Measurements from ENCODE around the gene SRF.
A peak's percentile ranks its signal among the peaks of the same experiment; 100 is the strongest.
"Not testable (repeated sequence)": the region's sequence is repeated elsewhere in the genome, so short reads cannot be mapped to it uniquely, and the experiment has no call there.

SRF gene

GRCh38 chr6:43170931-43171706 is at the start of gene SRF:
Gene SRF (plus strand): TSS chr6:43171269. CDS start chr6:43171657, 388 bp downstream.
- peak; percentile 99 for DNase-seq (ENCODE audit: low spot score)

- no peak for DNase-seq (ENCODE audit: low spot score)
Observed at GRCh38 chr6:43122146-43122545, 48.9 kb upstream of the SRF start.

- DNase-seq (ENCODE audit: low spot score): no peak
Observed at GRCh38 chr6:43123461-43124314, 47.4 kb upstream of the SRF start.

- no peak for DNase-seq (ENCODE audit: low spot score)
Observed at GRCh38 chr6:43124481-43124880, 46.6 kb upstream of the SRF start.

GRCh38 chr6:43125119-43125518 is 46.0 kb upstream of the SRF start:
- no peak for DNase-seq (ENCODE audit: low spot score)

- no peak for DNase-seq (ENCODE audit: low spot score)
Observed at GRCh38 chr6:43125555-43125954, 45.5 kb upstream of the SRF start.

GRCh38 chr6:43127180-43127579 is 43.9 kb upstream of the SRF start:
- DNase-seq (ENCODE audit: low spot score): no peak

GRCh38 chr6:43127877-43128276 is 43.2 kb upstream of the SRF start:
- DNase-seq (ENCODE audit: low spot score): no peak

GRCh38 chr6:43128926-43129325 is 42.1 kb upstream of the SRF start:
- no peak for DNase-seq (ENCODE audit: low spot score)

- DNase-seq (ENCODE audit: low spot score): no peak
Observed at GRCh38 chr6:43129434-43130194, 41.5 kb upstream of the SRF start.

- no peak for DNase-seq (ENCODE audit: low spot score)
Observed at GRCh38 chr6:43130429-43130828, 40.6 kb upstream of the SRF start.

GRCh38 chr6:43131379-43131778 is 39.7 kb upstream of the SRF start:
- not testable (repeated sequence) for DNase-seq (ENCODE audit: low spot score)

- DNase-seq (ENCODE audit: low spot score): no peak
Observed at GRCh38 chr6:43138267-43138666, 32.8 kb upstream of the SRF start.

- not testable (repeated sequence) for DNase-seq (ENCODE audit: low spot score)
Observed at GRCh38 chr6:43139973-43140372, 31.1 kb upstream of the SRF start.

GRCh38 chr6:43141644-43142043 is 29.4 kb upstream of the SRF start:
- DNase-seq (ENCODE audit: low spot score): no peak

- no peak for DNase-seq (ENCODE audit: low spot score)
Observed at GRCh38 chr6:43142101-43142500, 29.0 kb upstream of the SRF start.

- DNase-seq (ENCODE audit: low spot score): peak; percentile 71
Observed at GRCh38 chr6:43143235-43144128, 27.6 kb upstream of the SRF start.

GRCh38 chr6:43144879-43145278 is 26.2 kb upstream of the SRF start:
- no peak for DNase-seq (ENCODE audit: low spot score)

- DNase-seq (ENCODE audit: low spot score): no peak
Observed at GRCh38 chr6:43146261-43146660, 24.8 kb upstream of the SRF start.

- no peak for DNase-seq (ENCODE audit: low spot score)
Observed at GRCh38 chr6:43146709-43147688, 24.1 kb upstream of the SRF start.

Data from putamen (tissue), 1 donor.